GM12878 (cell line): ENCODE measurements around the gene FRS3. TPM values are rescaled to one million over a fixed set of nuclear protein-coding genes. Genes with fewer than 3 reads are reported as not detected.

Experiments
- ATAC-seq: fragments of 200-7000 bp; cut with Tn5 transposase; 3 replicates; pipeline ENCODE4 v1.9.1; 2020; ENCODE audit warnings: mild to moderate bottlenecking, moderate library complexity
- BruUV-seq: library from RNA; stranded (reverse); fragments of 400-500 nt; replicated peaks from 2 replicates; lab custom pipeline; 2021; lab: Mats Ljungman, UMichigan
- CTCF ChIA-PET: fragments of 300-600 bp; sonication (Branson Sonifier 250); formaldehyde crosslinking; extraction: SDS; loops from one replicate; lab custom pipeline; 2021; ENCODE audit warnings: inconsistent platforms; lab: Yijun Ruan, JAX
- POLR2A ChIA-PET: fragments of 350-600 bp; formaldehyde crosslinking; extraction: SDS; loops from one replicate; lab custom pipeline; 2021; ENCODE audit warnings: inconsistent platforms; lab: Charles Lee
- RAD21 ChIA-PET: fragments of 300-600 bp; sonication (Branson Sonifier 250); formaldehyde crosslinking; loops from one replicate; lab custom pipeline; 2023; ENCODE audit warnings: antibody characterized with exemption; ENCODE audit not compliant: unreplicated experiment; lab: Charles Lee
- SMC1A ChIA-PET: fragments of 300-600 bp; sonication (Branson Sonifier 250); formaldehyde crosslinking; loops from one replicate; lab custom pipeline; 2023; ENCODE audit not compliant: unreplicated experiment, uncharacterized antibody; lab: Charles Lee
- DNase-seq: peaks from one replicate; pipeline ENCODE4 v3.0.0-alpha.2; 2011; ENCODE audit warnings: low read depth, low spot score
- FAIRE-seq: peaks from 3 replicates; lab custom pipeline; 2011; peaks lifted over from hg19 to GRCh38; lab: Jason Lieb, UNC
- H2AFZ ChIP-seq: 2 replicates; pipeline ENCODE4 v1.6.0; 2011; ENCODE audit warnings: low read depth, low read length, control low read depth; ENCODE audit not compliant: control insufficient read depth
- H3K27ac ChIP-seq: 2 replicates; pipeline ENCODE4 v1.5.1; 2011; ENCODE audit warnings: control low read depth; ENCODE audit not compliant: control insufficient read depth, insufficient read depth
- H3K27me3 ChIP-seq, 2 experiments: replicated peaks in 1 of 2; 2 replicates each; pipeline versions ENCODE4 v1.6.0 to v1.6.1; 2011; ENCODE audit warnings: low read length in 1 of 2; ENCODE audit not compliant: control insufficient read depth in 2 of 2, insufficient read depth in 2 of 2
- H3K36me3 ChIP-seq, 2 experiments: 2 replicates each; pipeline ENCODE4 v1.5.1; 2011; ENCODE audit warnings: low read length in 1 of 2; ENCODE audit not compliant: control insufficient read depth in 2 of 2, insufficient read depth in 2 of 2
- H3K4me1 ChIP-seq: 2 replicates; pipeline ENCODE4 v1.6.1; 2011; ENCODE audit warnings: mild to moderate bottlenecking, low read length, moderate library complexity, mixed read lengths; ENCODE audit not compliant: control insufficient read depth, insufficient read depth
- H3K4me2 ChIP-seq: 2 replicates; pipeline ENCODE4 v1.6.0; 2011; ENCODE audit warnings: control low read depth; ENCODE audit not compliant: control insufficient read depth, insufficient read depth
- H3K4me3 ChIP-seq: fragments of 200-600 bp; sonication (generic); 2 replicates; pipeline ENCODE4 v1.5.1; 2016
- H3K79me2 ChIP-seq: 2 replicates; pipeline ENCODE4 v1.6.0; 2011; ENCODE audit warnings: low read length; ENCODE audit not compliant: control insufficient read depth, insufficient read depth
- H3K9ac ChIP-seq: 2 replicates; pipeline ENCODE4 v1.8.0; 2011; ENCODE audit warnings: low read length, control low read depth, mixed read lengths; ENCODE audit not compliant: control insufficient read depth, insufficient read depth
- H3K9me3 ChIP-seq: replicated peaks from 3 replicates; pipeline ENCODE4 v1.5.1; 2011; ENCODE audit warnings: mild to moderate bottlenecking, low read length; ENCODE audit not compliant: control insufficient read depth, insufficient read depth
- H4K20me1 ChIP-seq: 2 replicates; pipeline ENCODE4 v1.6.0; 2011; ENCODE audit not compliant: control insufficient read depth, insufficient read depth
- CBX3 ChIP-seq: fragments of 200-600 bp; sonication (generic); IDR thresholded peaks from 2 replicates; pipeline ENCODE4 v1.6.1; 2016; ENCODE audit warnings: low read depth, borderline replicate concordance
- IRF3 ChIP-seq: fragments of 450-650 bp; IDR thresholded peaks from 2 replicates; pipeline ENCODE4 v1.6.1; 2014; ENCODE audit warnings: mild to moderate bottlenecking
- KAT2A ChIP-seq: conservative IDR thresholded peaks from 2 replicates; pipeline ENCODE4 v1.6.1; 2011; ENCODE audit warnings: low read depth, low read length; ENCODE audit not compliant: control insufficient read depth
- NFIC ChIP-seq: IDR thresholded peaks from 2 replicates; pipeline ENCODE4 v1.6.1; 2012; ENCODE audit warnings: low read depth, mild to moderate bottlenecking, inconsistent platforms, low read length, moderate library complexity
- PKNOX1 ChIP-seq: fragments of 450-650 bp; IDR thresholded peaks from 2 replicates; pipeline ENCODE4 v1.6.1; 2016; ENCODE audit warnings: mild to moderate bottlenecking
- POLR2AphosphoS2 ChIP-seq: IDR thresholded peaks from 2 replicates; pipeline ENCODE4 v1.6.1; 2011; ENCODE audit warnings: low read depth, mild to moderate bottlenecking, low read length, improper control_type of control experiment, moderate library complexity
- SKIL ChIP-seq: fragments of 450-650 bp; IDR thresholded peaks from 2 replicates; pipeline ENCODE4 v1.6.1; 2017; ENCODE audit warnings: mild to moderate bottlenecking, low read depth, inconsistent platforms; ENCODE audit not compliant: poor library complexity, severe bottlenecking
- SMAD1 ChIP-seq: fragments of 450-650 bp; IDR thresholded peaks from 2 replicates; pipeline ENCODE4 v1.6.1; 2018; ENCODE audit warnings: mild to moderate bottlenecking, low read depth; ENCODE audit not compliant: partially characterized antibody
- SPI1 ChIP-seq: IDR thresholded peaks from 2 replicates; pipeline ENCODE4 v1.6.1; 2011; ENCODE audit warnings: low read depth, mild to moderate bottlenecking, low read length, moderate library complexity, borderline replicate concordance; ENCODE audit not compliant: insufficient read depth
- SRF ChIP-seq, 2 experiments: IDR thresholded peaks; 2 replicates each; pipeline ENCODE4 v1.6.1; 2011; ENCODE audit warnings: low read depth in 2 of 2, low read length in 2 of 2, mild to moderate bottlenecking in 1 of 2, moderate library complexity in 1 of 2
- USF1 ChIP-seq: IDR thresholded peaks from 2 replicates; pipeline ENCODE4 v1.6.1; 2011; ENCODE audit warnings: borderline replicate concordance, low read depth, mild to moderate bottlenecking, moderate library complexity, mixed read lengths, low read length; ENCODE audit not compliant: insufficient read depth; ENCODE audit errors: extremely low read length
- WGBS: methylation state at CpG from one replicate; pipeline ENCODE4 v1.1.6; 2016; ENCODE audit warnings: low lambda C conversion rate; ENCODE audit not compliant: insufficient replicate concordance, insufficient coverage; ENCODE audit errors: missing lambda C conversion rate; 5-methylcytosine and 5-hydroxymethylcytosine counted together
- in situ Hi-C: fragments of 300-500 bp; cut with MboI; formaldehyde crosslinking; loops from 9 replicates; pipeline ENCODE4 v1.14.3; 2018; ENCODE audit warnings: mixed read lengths
- intact Hi-C: fragments of 100-400 bp; cut with micrococcal nuclease; formaldehyde crosslinking; loops from one replicate; pipeline ENCODE4 v1.14.2; 2022; ENCODE audit not compliant: unreplicated experiment
- polyA plus RNA-seq, 11 experiments: library from polyadenylated mRNA; depleted of rRNA in 4 of 11; unstranded in 6 of 11; stranded (reverse) in 5 of 11; fragments of >200 nt; fragmentation: Nextera tagmentation in 4 of 11; fragmentation: Illumina TruSeq in 1 of 11; extraction: Ambion mirVana in 4 of 11; extraction: Trizol in 1 of 11; gene quantifications; 1 replicate in 1 of 11; 2 replicates in 10 of 11; pipeline versions ENCODE4 v1.2.1 to v1.2.3, GENCODE V29; 2011 to 2016; ENCODE audit warnings: inconsistent platforms in 2 of 11, missing spikeins in 2 of 11, low read depth in 1 of 11
- total RNA-seq, 4 experiments: library from RNA; depleted of rRNA in 3 of 4; stranded (reverse); fragments of >200 nt in 3 of 4; fragmentation: Illumina TruSeq in 1 of 4; extraction: Trizol in 1 of 4; gene quantifications; 2 replicates each; pipeline versions ENCODE4 v1.2.1 to v1.2.3, GENCODE V29; 2013 to 2021

Gene FRS3
- total and polyA plus RNA-seq, 10 of the 15 experiments (the other 5 are each of a cell fraction or from before 2014, with no cell fraction given) = 0.05 to 3.4 (median 1.5) TPM

- H3K36me3 ChIP-seq = peaks cover 5 to 21% of the 10 kb centered on the region in 2 experiments
- H3K4me2 ChIP-seq = no peak overlapping the region
- no peak overlapping the region for H3K27ac ChIP-seq
- ChIA-PET CTCF (interaction anchor here (0.7 to 1.8 kb wide), 6 partner anchors 9 to 423 kb away, joined by 3 to 7 read pairs (median 4); partner anchors contain the start of genes BYSL and MED20), POLR2A (interaction anchor here (0.6 kb wide), 1 partner anchor 155 kb away, joined by 6 read pairs; no protein-coding TSS in a partner anchor), RAD21 (no interaction called here), SMC1A (interaction anchor here (1.2 to 1.3 kb wide), 2 partner anchors 9 to 13 kb away, joined by 3 to 5 read pairs; no protein-coding TSS in a partner anchor)
- no TSS peak for BruUV-seq
- H3K27me3 ChIP-seq = no peaks in the 10 kb centered on the region
- H3K79me2 ChIP-seq = peaks cover 25% of the 10 kb centered on the region
- no peak overlapping the region for H2AFZ ChIP-seq
- H3K4me3 ChIP-seq = no peak overlapping the region
- ATAC-seq (no peak), DNase-seq (no peak), FAIRE-seq (no peak)
- peaks cover 5% of the 10 kb centered on the region; the same call in 1 of the 2 replicates for H3K4me1 ChIP-seq
- 50% methylated on average over 1 of the region's 1 CpG for WGBS
- in situ Hi-C loops = no loop called here
- intact Hi-C loops = no loop called here
- H3K9me3 ChIP-seq = no peaks in the 10 kb centered on the region
- no peak overlapping the region for H3K9ac ChIP-seq
- H4K20me1 ChIP-seq = no peaks in the 10 kb centered on the region
- TF ChIP-seq NFIC (no peak), IRF3 (no peak), SKIL (no peak), SRF (IDR thresholded peaks at IDR 0.05; ENCODE audit: low read depth in 2 of 2, low read length in 2 of 2) (no peak), KAT2A (no peak), POLR2AphosphoS2 (no peak), SMAD1 (no peak), SPI1 (no peak), USF1 (no peak), PKNOX1 (no peak), CBX3 (no peak)
Observed at GRCh38 chr6:41791305-41791704, 11.6 kb upstream of the FRS3 start.
